ENCODE results near the gene FAM81B. TPM values are rescaled to one million over a fixed set of nuclear protein-coding genes. Genes with fewer than 3 reads are reported as not detected.
A peak's percentile ranks its signal among the peaks of the same experiment; 100 is the strongest.
"Not testable (repeated sequence)": the region's sequence is repeated elsewhere in the genome, so short reads cannot be mapped to it uniquely, and the experiment has no call there.

The FAM81B gene
- total RNA-seq, 2 donors from 2014 or later, result not detected

DNA sequence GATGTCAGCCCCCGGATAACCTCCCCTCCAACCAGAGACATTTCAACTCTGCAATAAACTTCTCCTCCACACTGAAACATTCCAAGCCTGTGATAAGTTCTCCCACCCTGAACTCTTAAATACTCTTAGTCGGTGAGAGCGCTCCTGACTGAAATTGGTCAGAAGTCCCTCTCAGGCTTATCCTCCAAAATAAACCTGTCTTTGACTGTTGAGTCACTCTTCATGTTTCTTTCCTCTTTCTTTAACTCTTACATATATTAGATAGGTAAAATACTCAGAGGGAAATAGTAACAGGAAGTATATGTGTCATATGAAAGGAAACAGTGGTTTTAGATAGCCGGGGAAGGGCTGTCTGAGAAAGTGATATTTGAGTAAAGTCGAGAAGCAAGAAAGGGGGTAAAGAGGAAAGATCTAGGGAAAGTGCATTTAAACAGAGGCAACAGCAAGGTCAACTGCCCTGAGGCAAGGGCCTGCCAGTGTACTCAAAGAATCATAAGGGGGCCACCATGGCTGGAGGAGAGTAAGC, 11.0 kb upstream of the FAM81B start:
- Mint-ChIP-seq H3K27me3 (peaks cover 0 to 15% of the 10 kb centered on the region in 2 donors), H3K4me3 (no peak overlapping the region), H3K9me3 (peaks cover 11% of the 10 kb centered on the region), H3K27ac (no peak overlapping the region), H3K4me1 (ENCODE audit: low read depth in 2 of 2) (peaks cover 10 to 13% of the 10 kb centered on the region in 2 donors), H3K36me3 (no peaks in the 10 kb centered on the region)
- ATAC-seq, result no peak
- no peak for DNase-seq (ENCODE audit: low spot score)

GRCh38 chr5:95382801-95383200, 8.4 kb upstream of the FAM81B start:
- H3K9me3 Mint-ChIP-seq, result peaks cover 11% of the 10 kb centered on the region
- H3K4me3 Mint-ChIP-seq, result no peak overlapping the region

GRCh38 chr5:95384485-95385213, 6.5 kb upstream of the FAM81B start:
- Mint-ChIP-seq H3K4me1 (ENCODE audit: low read depth in 2 of 2) (peaks cover 9 to 13% of the 10 kb centered on the region in 2 donors), H3K36me3 (no peaks in the 10 kb centered on the region), H3K27me3 (peaks cover 0 to 22% of the 10 kb centered on the region in 2 donors), H3K27ac (no peak overlapping the region), H3K4me3 (no peak overlapping the region), H3K9me3 (peaks cover 8% of the 10 kb centered on the region)
- no peak for DNase-seq (ENCODE audit: low spot score)
- ATAC-seq, result no peak

More at GRCh38 chr5:95382801-95383200, 8.4 kb upstream of the FAM81B start:
- ATAC-seq (no peak), DNase-seq (ENCODE audit: low spot score) (no peak)
- peaks cover 10 to 13% of the 10 kb centered on the region in 2 donors for H3K4me1 Mint-ChIP-seq (ENCODE audit: low read depth in 2 of 2)
- H3K36me3 Mint-ChIP-seq, result no peaks in the 10 kb centered on the region
- no peak overlapping the region for H3K27ac Mint-ChIP-seq
- H3K27me3 Mint-ChIP-seq, result peaks cover 0 to 19% of the 10 kb centered on the region in 2 donors

DNA sequence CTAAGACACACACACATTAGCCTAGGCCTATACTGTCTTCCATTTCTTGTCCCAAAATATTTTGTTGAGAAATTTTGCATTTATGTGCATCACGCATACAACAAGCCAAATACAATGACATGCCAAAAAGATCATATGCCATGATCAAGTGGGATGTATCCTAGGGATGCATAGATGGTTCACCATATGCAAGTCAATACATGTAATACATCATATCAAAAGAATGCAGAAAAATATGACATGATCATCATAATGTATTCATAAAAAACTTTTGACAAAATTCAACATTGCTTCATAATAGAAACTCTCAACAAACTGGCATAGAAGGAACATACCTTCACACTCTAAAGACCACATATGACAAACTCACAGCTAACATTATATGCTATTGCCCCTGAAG, 5.8 kb upstream of the FAM81B start:
- no peaks in the 10 kb centered on the region for H3K36me3 Mint-ChIP-seq
- no peak overlapping the region for H3K4me3 Mint-ChIP-seq
- peaks cover 3 to 6% of the 10 kb centered on the region in 2 donors for H3K4me1 Mint-ChIP-seq (ENCODE audit: low read depth in 2 of 2)
- DNase-seq (ENCODE audit: low spot score), result no peak
- no peak overlapping the region for H3K27ac Mint-ChIP-seq
- ATAC-seq, result no peak
- H3K27me3 Mint-ChIP-seq, result peaks cover 0 to 22% of the 10 kb centered on the region in 2 donors
- H3K9me3 Mint-ChIP-seq, result peaks cover 5% of the 10 kb centered on the region

DNA sequence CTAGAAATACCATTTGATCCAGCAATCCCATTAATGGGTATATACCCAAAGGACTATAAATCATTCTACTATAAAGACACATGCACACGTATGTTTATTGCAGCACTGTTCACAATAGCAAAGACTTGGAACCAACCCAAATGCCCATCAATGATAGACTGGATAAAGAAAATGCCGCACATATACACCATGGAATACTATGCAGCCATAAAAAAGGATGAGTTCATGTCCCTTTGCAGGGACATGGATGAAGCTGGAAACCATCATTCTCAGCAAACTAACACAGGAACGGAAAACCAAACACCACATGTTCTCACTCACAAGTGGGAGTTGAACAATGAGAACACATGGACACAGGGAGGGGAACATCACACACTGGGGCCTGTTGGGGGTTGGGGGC, 799 bp downstream of the FAM81B start:
- not testable (repeated sequence) for H3K27ac Mint-ChIP-seq; DNase-seq (ENCODE audit: low spot score); H3K27me3 Mint-ChIP-seq; H3K36me3 Mint-ChIP-seq; H3K4me3 Mint-ChIP-seq; H3K4me1 Mint-ChIP-seq (ENCODE audit: low read depth in 2 of 2); ATAC-seq; H3K9me3 Mint-ChIP-seq

- Mint-ChIP-seq H3K27me3 (peaks cover 3 to 4% of the 10 kb centered on the region in 2 donors), H3K27ac (no peak overlapping the region), H3K4me3 (no peak overlapping the region), H3K9me3 (no peaks in the 10 kb centered on the region), H3K4me1 (ENCODE audit: low read depth in 2 of 2) (no peaks in the 10 kb centered on the region), H3K36me3 (no peaks in the 10 kb centered on the region)
- no peak for DNase-seq (ENCODE audit: low spot score)
- ATAC-seq, result no peak
Measured at GRCh38 chr5:95392593-95393182, 1.5 kb downstream of the FAM81B start.

DNA sequence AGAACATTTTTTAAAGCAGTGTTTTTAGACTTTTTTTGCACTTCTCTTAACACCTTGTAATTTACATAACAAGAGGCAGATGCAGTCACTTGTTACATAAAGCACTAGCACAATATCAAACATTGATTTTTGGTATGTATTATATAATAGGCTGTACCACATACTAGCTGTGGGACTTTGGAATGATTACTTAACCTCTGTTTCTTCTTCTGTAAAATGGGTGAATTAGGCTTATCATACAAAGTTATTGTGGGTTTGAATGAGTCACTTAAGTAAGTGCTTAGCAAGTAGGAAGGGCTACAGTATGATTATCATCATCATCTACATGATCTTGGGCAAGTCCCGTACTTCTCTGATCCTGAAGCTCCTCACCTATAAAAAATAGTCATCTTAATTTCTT, 2.1 kb downstream of the FAM81B start:
- Mint-ChIP-seq H3K4me3 (no peak overlapping the region), H3K9me3 (no peaks in the 10 kb centered on the region), H3K4me1 (ENCODE audit: low read depth in 2 of 2) (no peaks in the 10 kb centered on the region), H3K27ac (no peak overlapping the region), H3K36me3 (no peaks in the 10 kb centered on the region), H3K27me3 (peaks cover under 1 to 4% of the 10 kb centered on the region in 2 donors)
- ATAC-seq (no peak), DNase-seq (ENCODE audit: low spot score) (no peak)

DNA sequence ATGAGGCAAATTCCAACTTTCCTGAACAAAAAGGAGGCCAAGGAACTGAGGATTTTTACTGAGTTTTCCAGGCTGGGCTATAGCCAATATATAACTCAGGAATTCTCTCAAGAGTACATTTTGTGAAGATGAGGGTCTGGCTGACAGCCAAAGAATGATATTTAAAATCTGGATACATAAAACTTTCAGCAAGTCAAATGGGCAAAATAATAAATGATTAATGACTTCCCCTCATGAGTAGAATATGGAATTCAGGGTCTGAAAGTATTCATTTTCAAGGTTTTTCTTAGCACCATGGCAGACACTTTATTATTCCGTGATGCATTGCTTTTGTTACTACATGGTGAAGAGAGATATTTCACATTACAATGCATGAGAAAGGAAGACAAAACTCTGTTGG, 7.8 kb downstream of the FAM81B start:
- ATAC-seq (no peak), DNase-seq (ENCODE audit: low spot score) (no peak)
- no peaks in the 10 kb centered on the region for H3K36me3 Mint-ChIP-seq
- H3K4me3 Mint-ChIP-seq, result no peak overlapping the region
- no peak overlapping the region for H3K27ac Mint-ChIP-seq
- H3K9me3 Mint-ChIP-seq, result no peaks in the 10 kb centered on the region
- H3K27me3 Mint-ChIP-seq, result peaks cover 5 to 8% of the 10 kb centered on the region in 2 donors
- H3K4me1 Mint-ChIP-seq (ENCODE audit: low read depth in 2 of 2), result no peaks in the 10 kb centered on the region

- Mint-ChIP-seq H3K4me3 (no peak overlapping the region), H3K9me3 (no peaks in the 10 kb centered on the region), H3K27ac (no peak overlapping the region), H3K27me3 (peaks cover 5 to 11% of the 10 kb centered on the region in 2 donors), H3K4me1 (ENCODE audit: low read depth in 2 of 2) (no peaks in the 10 kb centered on the region), H3K36me3 (no peaks in the 10 kb centered on the region)
- ATAC-seq (no peak), DNase-seq (ENCODE audit: low spot score) (no peak)
Measured at GRCh38 chr5:95401626-95402025, 10.5 kb downstream of the FAM81B start.

- ATAC-seq (no peak), DNase-seq (ENCODE audit: low spot score) (no peak)
- Mint-ChIP-seq H3K27ac (no peak overlapping the region), H3K4me3 (no peak overlapping the region), H3K4me1 (ENCODE audit: low read depth in 2 of 2) (no peaks in the 10 kb centered on the region), H3K9me3 (peaks cover 7% of the 10 kb centered on the region), H3K36me3 (no peaks in the 10 kb centered on the region), H3K27me3 (peaks cover 14 to 17% of the 10 kb centered on the region in 2 donors)
Measured at GRCh38 chr5:95403996-95404395, 12.8 kb downstream of the FAM81B start.

GRCh38 chr5:95406426-95407090, 15.4 kb downstream of the FAM81B start:
- DNase-seq (ENCODE audit: low spot score), result no peak
- no peaks in the 10 kb centered on the region for H3K36me3 Mint-ChIP-seq
- H3K9me3 Mint-ChIP-seq, result peaks cover 7% of the 10 kb centered on the region
- ATAC-seq, result peak in 1 of 2 donors; percentile 15
- H3K4me3 Mint-ChIP-seq, result no peak overlapping the region
- no peaks in the 10 kb centered on the region for H3K4me1 Mint-ChIP-seq (ENCODE audit: low read depth in 2 of 2)
- peaks cover 14 to 17% of the 10 kb centered on the region in 2 donors for H3K27me3 Mint-ChIP-seq
- no peak overlapping the region for H3K27ac Mint-ChIP-seq

DNA sequence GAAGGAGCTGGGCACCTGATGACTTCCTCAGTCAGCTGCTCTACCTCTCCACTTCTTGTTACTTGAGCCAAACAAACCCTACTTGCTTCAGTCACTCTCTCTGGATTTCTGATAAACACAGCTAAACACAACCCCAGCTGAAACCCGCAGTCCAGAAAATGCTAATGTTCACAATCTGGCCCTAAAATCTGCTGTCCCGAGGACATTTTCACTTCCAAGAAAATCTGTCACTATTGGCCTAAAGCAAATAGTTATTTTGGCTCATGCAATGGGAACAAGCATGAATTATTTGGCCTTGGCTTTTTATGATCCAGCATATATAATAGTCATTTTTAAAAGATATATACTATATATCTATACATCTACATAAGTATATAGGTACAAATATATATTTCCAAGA, 19.1 kb downstream of the FAM81B start:
- Mint-ChIP-seq H3K36me3 (no peaks in the 10 kb centered on the region), H3K4me1 (ENCODE audit: low read depth in 2 of 2) (no peaks in the 10 kb centered on the region)

DNA sequence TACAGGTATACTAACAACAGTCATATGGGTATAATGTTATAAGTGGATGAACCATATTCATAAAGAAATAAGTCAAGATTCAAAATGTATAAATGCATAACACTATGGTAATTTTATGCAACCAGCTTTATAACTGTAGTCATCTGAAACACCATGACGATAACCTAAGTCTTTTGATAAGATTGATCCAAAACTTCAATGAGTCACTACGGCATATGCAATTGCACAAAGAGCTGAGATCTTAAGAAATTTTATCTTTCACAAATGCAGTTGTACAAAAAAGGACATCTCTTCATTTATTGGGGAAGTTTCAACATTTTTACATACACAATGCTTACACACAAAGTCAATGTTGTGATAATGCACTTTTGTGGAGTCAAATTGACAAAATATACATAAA, 20.3 kb downstream of the FAM81B start:
- ATAC-seq (no peak), DNase-seq (ENCODE audit: low spot score) (no peak)
- H3K27me3 Mint-ChIP-seq, result peaks cover 14 to 31% of the 10 kb centered on the region in 2 donors
- no peak overlapping the region for H3K4me3 Mint-ChIP-seq
- no peaks in the 10 kb centered on the region for H3K4me1 Mint-ChIP-seq (ENCODE audit: low read depth in 2 of 2)
- peaks cover 7% of the 10 kb centered on the region for H3K9me3 Mint-ChIP-seq
- H3K27ac Mint-ChIP-seq, result no peak overlapping the region
- H3K36me3 Mint-ChIP-seq, result no peaks in the 10 kb centered on the region

More for the DNA sequence above, 19.1 kb downstream of the FAM81B start:
- no peak overlapping the region for H3K4me3 Mint-ChIP-seq
- H3K27me3 Mint-ChIP-seq, result peaks cover 17 to 23% of the 10 kb centered on the region in 2 donors
- ATAC-seq (no peak), DNase-seq (ENCODE audit: low spot score) (no peak)
- H3K9me3 Mint-ChIP-seq, result peaks cover 7% of the 10 kb centered on the region
- H3K27ac Mint-ChIP-seq, result no peak overlapping the region

- Mint-ChIP-seq H3K9me3 (no peaks in the 10 kb centered on the region), H3K4me1 (ENCODE audit: low read depth in 2 of 2) (no peaks in the 10 kb centered on the region), H3K27me3 (peaks cover 6 to 14% of the 10 kb centered on the region in 2 donors), H3K4me3 (no peak overlapping the region), H3K36me3 (no peaks in the 10 kb centered on the region), H3K27ac (no peak overlapping the region)
- DNase-seq (ENCODE audit: low spot score) (no peak), ATAC-seq (no peak)
Measured at GRCh38 chr5:95414451-95414850, 23.3 kb downstream of the FAM81B start.

All from natural killer cell treated with Interleukin-12 subunit alpha and Interleukin-12 subunit beta and Interleukin-15 and Interleukin-18, amount 100 ng/mL, for 72 hours (primary cell).